ENCODE data around the gene DMAC2.
"Not testable (repeated sequence)": the region's sequence is repeated elsewhere in the genome, so short reads cannot be mapped to it uniquely, and the experiment has no call there.

DMAC2 gene

DNA sequence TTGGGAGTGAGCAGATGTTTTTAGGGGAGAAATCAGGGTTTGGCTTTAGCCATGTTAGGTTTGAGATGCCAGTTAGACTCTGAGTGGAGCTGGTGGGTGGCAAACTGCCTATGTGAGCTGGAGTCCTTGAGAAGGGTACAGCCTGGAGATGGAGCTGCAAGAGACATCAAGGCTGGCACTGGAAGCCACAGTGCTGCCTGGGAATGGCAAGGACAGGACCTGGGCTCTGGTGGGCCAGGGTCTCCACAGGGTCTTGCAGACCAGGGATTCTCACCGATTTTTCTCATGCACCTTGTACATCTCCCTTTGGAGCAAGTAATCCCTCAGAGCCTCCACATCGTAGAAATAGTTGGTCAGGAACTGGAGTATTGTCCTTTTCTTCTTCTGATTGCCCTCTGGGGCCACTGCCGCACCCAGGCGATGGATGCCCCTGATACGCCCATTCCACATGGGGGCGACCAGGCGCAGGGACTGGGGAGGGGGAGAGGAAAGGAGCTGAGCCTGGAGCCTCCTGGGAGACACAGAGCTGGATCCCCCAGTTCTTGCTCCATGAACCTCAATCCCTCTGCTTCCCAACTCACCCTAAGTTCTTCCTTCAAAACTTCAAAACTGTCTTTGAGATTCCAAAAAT lies 1.7 kb downstream of the DMAC2 start:
- Histone ChIP-seq H3K9me3 (ENCODE audit: insufficient read depth, low read depth, low read length) (no peaks in the 10 kb centered on the region), H3K9ac (ENCODE audit: low read depth, low read length) (no peak overlapping the region), H3K4me3 (ENCODE audit: low read length) (0 out of 2 replicates have a peak overlapping the region, but pooled peaks have one; percentile 86), H3K27ac (ENCODE audit: low read length) (no peak overlapping the region), H3K27me3 (ENCODE audit: insufficient read depth, low read length) (no peaks in the 10 kb centered on the region), H3K4me1 (ENCODE audit: insufficient read depth, low read length) (no peaks in the 10 kb centered on the region), H3K36me3 (ENCODE audit: insufficient read depth, low read depth, low read length) (peaks cover 20% of the 10 kb centered on the region)

- Histone ChIP-seq H3K9me3 (ENCODE audit: insufficient read depth, low read depth, low read length) (no peaks in the 10 kb centered on the region), H3K4me1 (ENCODE audit: insufficient read depth, low read length) (no peaks in the 10 kb centered on the region), H3K9ac (ENCODE audit: low read depth, low read length) (no peak overlapping the region), H3K27me3 (ENCODE audit: insufficient read depth, low read length) (no peaks in the 10 kb centered on the region), H3K27ac (ENCODE audit: low read length) (no peak overlapping the region), H3K36me3 (ENCODE audit: insufficient read depth, low read depth, low read length) (peaks cover 35% of the 10 kb centered on the region), H3K4me3 (ENCODE audit: low read length) (no peak overlapping the region)
Measured at GRCh38 chr19:41436674-41436951, 3.1 kb downstream of the DMAC2 start.

DNA sequence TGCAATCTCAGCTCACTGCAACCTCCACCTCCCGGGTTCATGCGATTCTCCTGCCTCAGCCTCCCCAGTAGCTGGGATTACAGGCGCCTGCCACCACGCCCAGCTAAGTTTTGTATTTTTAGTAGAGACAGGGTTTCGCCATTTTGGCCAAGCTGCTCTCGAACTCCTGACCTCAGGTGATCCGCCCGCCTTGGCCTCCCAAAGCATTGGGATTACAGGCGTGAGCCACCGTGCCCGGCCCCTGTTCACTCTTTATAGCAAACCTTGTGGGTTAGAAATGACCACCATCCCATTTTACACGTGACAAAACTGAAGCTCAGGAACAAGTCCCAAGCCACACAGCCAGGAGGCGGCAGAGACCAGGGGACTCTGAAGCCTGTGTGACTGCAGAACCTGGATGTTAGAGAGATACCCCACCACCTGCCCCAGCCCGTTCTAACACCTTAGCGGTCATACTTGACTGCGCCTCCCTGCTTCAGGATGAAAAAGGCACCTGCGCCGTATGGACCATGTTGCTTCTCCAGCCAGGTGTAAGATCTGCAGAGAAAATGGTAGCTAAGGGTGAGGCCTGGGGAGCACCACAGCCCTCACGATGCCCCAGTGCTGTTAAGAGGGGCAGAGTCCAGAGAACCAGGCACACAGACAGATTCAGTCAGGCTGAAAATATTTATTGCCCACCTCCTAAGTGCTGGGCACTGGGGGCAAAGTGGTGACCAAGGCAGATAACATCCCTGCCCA lies 3.6 kb downstream of the DMAC2 start:
- Histone ChIP-seq H3K9me3 (ENCODE audit: insufficient read depth, low read depth, low read length) (no peaks in the 10 kb centered on the region), H3K9ac (ENCODE audit: low read depth, low read length) (no peak overlapping the region), H3K4me3 (ENCODE audit: low read length) (no peak overlapping the region), H3K27me3 (ENCODE audit: insufficient read depth, low read length) (no peaks in the 10 kb centered on the region), H3K36me3 (ENCODE audit: insufficient read depth, low read depth, low read length) (peaks cover 40% of the 10 kb centered on the region), H3K27ac (ENCODE audit: low read length) (no peak overlapping the region), H3K4me1 (ENCODE audit: insufficient read depth, low read length) (no peaks in the 10 kb centered on the region)

DNA sequence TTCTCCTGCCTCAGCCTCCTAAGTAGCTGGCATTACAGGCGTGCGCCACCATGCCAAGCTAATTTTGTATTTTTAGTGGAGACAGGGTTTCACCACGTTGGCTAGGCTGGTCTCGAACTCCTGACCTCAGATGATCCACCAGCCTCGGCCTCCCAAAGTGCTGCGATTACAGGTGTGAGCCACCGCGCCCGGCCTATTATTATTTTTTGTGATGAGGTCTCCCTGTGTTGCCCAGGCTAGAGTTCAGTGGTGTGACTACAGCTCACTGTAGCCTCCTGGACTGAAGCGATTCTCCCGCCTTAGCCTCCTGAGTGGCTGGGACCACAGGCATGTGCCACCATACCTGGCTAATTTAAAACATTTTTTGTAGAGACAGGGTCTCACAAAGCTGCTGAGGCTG lies 4.3 kb downstream of the DMAC2 start:
- H3K9me3 ChIP-seq (ENCODE audit: insufficient read depth, low read depth, low read length); H3K4me3 ChIP-seq (ENCODE audit: low read length); H3K27ac ChIP-seq (ENCODE audit: low read length); H3K9ac ChIP-seq (ENCODE audit: low read depth, low read length); H3K27me3 ChIP-seq (ENCODE audit: insufficient read depth, low read length); H3K4me1 ChIP-seq (ENCODE audit: insufficient read depth, low read length): not testable (repeated sequence)
- peaks cover 45% of the 10 kb centered on the region for H3K36me3 ChIP-seq (ENCODE audit: insufficient read depth, low read depth, low read length)

DNA sequence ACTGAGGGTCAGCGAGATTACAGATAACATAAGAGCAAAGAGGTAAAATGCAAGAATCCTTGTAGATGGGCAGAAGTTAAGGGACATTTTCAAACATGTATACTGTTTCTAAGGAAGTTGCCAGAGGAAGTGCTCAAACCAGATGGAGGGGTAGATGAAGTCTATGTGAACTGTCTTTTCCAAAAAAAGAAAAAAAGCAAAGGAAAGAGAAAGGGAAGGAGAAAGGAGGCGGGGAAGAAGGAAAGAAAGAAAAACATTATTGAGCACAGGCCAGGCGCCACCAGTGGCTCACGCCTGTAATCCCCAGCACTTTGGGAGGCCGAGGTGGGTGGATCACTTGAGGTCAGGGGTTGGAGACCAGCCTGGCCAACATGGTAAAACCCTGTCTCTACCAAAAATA lies 5.3 kb downstream of the DMAC2 start:
- H3K27me3 ChIP-seq (ENCODE audit: insufficient read depth, low read length): no peaks in the 10 kb centered on the region
- no peak overlapping the region for H3K4me3 ChIP-seq (ENCODE audit: low read length)
- no peak overlapping the region for H3K27ac ChIP-seq (ENCODE audit: low read length)
- H3K4me1 ChIP-seq (ENCODE audit: insufficient read depth, low read length): no peaks in the 10 kb centered on the region
- peaks cover 45% of the 10 kb centered on the region for H3K36me3 ChIP-seq (ENCODE audit: insufficient read depth, low read depth, low read length)
- H3K9ac ChIP-seq (ENCODE audit: low read depth, low read length): no peak overlapping the region
- no peaks in the 10 kb centered on the region for H3K9me3 ChIP-seq (ENCODE audit: insufficient read depth, low read depth, low read length)

GRCh38 chr19:41433171-41433570 lies 6.5 kb downstream of the DMAC2 start:
- Histone ChIP-seq H3K27me3 (ENCODE audit: insufficient read depth, low read length) (no peaks in the 10 kb centered on the region), H3K9ac (ENCODE audit: low read depth, low read length) (no peak overlapping the region), H3K4me1 (ENCODE audit: insufficient read depth, low read length) (no peaks in the 10 kb centered on the region; the same call in 1 of the 2 replicates), H3K36me3 (ENCODE audit: insufficient read depth, low read depth, low read length) (peaks cover 44% of the 10 kb centered on the region), H3K4me3 (ENCODE audit: low read length) (no peak overlapping the region), H3K27ac (ENCODE audit: low read length) (no peak overlapping the region), H3K9me3 (ENCODE audit: insufficient read depth, low read depth, low read length) (no peaks in the 10 kb centered on the region)

- Histone ChIP-seq H3K9ac (ENCODE audit: low read depth, low read length) (no peak overlapping the region), H3K9me3 (ENCODE audit: insufficient read depth, low read depth, low read length) (no peaks in the 10 kb centered on the region), H3K36me3 (ENCODE audit: insufficient read depth, low read depth, low read length) (peaks cover 35% of the 10 kb centered on the region), H3K27ac (ENCODE audit: low read length) (no peak overlapping the region), H3K4me3 (ENCODE audit: low read length) (no peak overlapping the region), H3K4me1 (ENCODE audit: insufficient read depth, low read length) (peaks cover 3% of the 10 kb centered on the region; the same call in 1 of the 2 replicates), H3K27me3 (ENCODE audit: insufficient read depth, low read length) (no peaks in the 10 kb centered on the region)
Measured at GRCh38 chr19:41431426-41432386, 8.0 kb downstream of the DMAC2 start.

DNA sequence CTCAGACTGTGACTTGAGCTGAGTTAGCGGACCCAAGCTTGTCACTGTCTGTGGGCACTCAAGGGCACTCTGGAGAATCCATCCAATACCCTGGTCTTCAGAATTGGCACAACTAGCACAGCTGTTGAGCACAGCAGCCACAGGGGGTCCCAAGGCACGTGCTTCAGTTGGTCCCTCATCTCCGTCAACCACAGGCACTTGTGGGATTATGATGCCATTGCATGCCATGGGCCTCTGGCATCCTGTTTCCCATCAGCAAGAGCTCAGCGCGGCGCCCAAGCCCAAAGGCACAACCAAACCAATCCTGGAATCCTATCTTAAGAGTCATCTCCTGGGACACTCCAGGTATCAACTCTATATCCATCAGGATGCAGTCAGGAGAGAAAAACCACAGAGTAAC lies 8.8 kb downstream of the DMAC2 start:
- Histone ChIP-seq H3K27me3 (ENCODE audit: insufficient read depth, low read length) (no peaks in the 10 kb centered on the region), H3K9ac (ENCODE audit: low read depth, low read length) (no peak overlapping the region), H3K27ac (ENCODE audit: low read length) (no peak overlapping the region), H3K36me3 (ENCODE audit: insufficient read depth, low read depth, low read length) (peaks cover 29% of the 10 kb centered on the region), H3K4me3 (ENCODE audit: low read length) (no peak overlapping the region), H3K9me3 (ENCODE audit: insufficient read depth, low read depth, low read length) (no peaks in the 10 kb centered on the region), H3K4me1 (ENCODE audit: insufficient read depth, low read length) (peaks cover 4% of the 10 kb centered on the region; the same call in 1 of the 2 replicates)

DNA sequence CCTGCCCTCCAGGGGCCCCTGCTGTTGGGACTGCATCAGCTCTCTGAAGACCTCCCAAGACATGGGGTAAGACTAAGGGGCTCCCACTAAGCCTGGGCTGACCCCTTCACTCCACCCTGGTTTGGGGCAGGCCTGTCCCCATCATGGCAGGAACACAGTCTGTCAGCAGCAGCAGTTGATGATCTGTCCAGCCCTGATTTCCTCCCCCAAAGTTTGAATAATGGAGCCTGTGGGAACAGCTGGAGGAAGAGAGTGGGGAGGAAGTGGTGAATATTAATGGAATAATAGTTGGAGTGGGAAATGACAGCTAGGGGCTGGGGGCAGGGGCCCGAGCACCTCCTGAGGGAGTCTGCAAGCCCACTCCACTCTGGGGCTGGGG lies 11.2 kb downstream of the DMAC2 start:
- peak overlapping the region; percentile 82; the same call in 1 of the 2 replicates for H3K4me3 ChIP-seq (ENCODE audit: low read length)
- H3K27ac ChIP-seq (ENCODE audit: low read length): no peak overlapping the region

GRCh38 chr19:41427647-41428480 lies 11.8 kb downstream of the DMAC2 start:
- H3K36me3 ChIP-seq (ENCODE audit: insufficient read depth, low read depth, low read length): peaks cover 26% of the 10 kb centered on the region
- peak overlapping the region; percentile 82 for H3K4me3 ChIP-seq (ENCODE audit: low read length)
- no peak overlapping the region for H3K27ac ChIP-seq (ENCODE audit: low read length)
- peaks cover 4% of the 10 kb centered on the region; the same call in 1 of the 2 replicates for H3K4me1 ChIP-seq (ENCODE audit: insufficient read depth, low read length)
- no peaks in the 10 kb centered on the region for H3K27me3 ChIP-seq (ENCODE audit: insufficient read depth, low read length)
- H3K9me3 ChIP-seq (ENCODE audit: insufficient read depth, low read depth, low read length): no peaks in the 10 kb centered on the region
- peak overlapping the region; percentile 64 for H3K9ac ChIP-seq (ENCODE audit: low read depth, low read length)

More for the DNA sequence above, 11.2 kb downstream of the DMAC2 start:
- H3K27me3 ChIP-seq (ENCODE audit: insufficient read depth, low read length): no peaks in the 10 kb centered on the region
- H3K9me3 ChIP-seq (ENCODE audit: insufficient read depth, low read depth, low read length): no peaks in the 10 kb centered on the region
- H3K9ac ChIP-seq (ENCODE audit: low read depth, low read length): peak overlapping the region; percentile 64; the same call in 1 of the 2 replicates
- peaks cover 4% of the 10 kb centered on the region; the same call in 1 of the 2 replicates for H3K4me1 ChIP-seq (ENCODE audit: insufficient read depth, low read length)
- peaks cover 28% of the 10 kb centered on the region for H3K36me3 ChIP-seq (ENCODE audit: insufficient read depth, low read depth, low read length)
